Coronary artery (tissue), 2 donors: ENCODE measurements around the gene CACNA1S.

Experiments
- DNase-seq: peaks from one replicate; pipeline ENCODE4 v3.0.0-alpha.2; 2017; ENCODE audit warnings: low spot score
- H3K27ac ChIP-seq, 2 donors: fragments of 200-600 bp; sonication (generic); one replicate each; pipeline ENCODE4 v1.5.1; 2016 to 2019
- H3K4me3 ChIP-seq: fragments of 200-600 bp; sonication (generic); 2 replicates; pipeline ENCODE4 v1.5.1; 2016; ENCODE audit warnings: mild to moderate bottlenecking, moderate library complexity
- TF ChIP-seq, protein P1 (sequence below): fragments of 200-600 bp; sonication (generic); IDR thresholded peaks from one replicate; pipeline ENCODE4 v1.5.1; 2019; ENCODE audit warnings: antibody characterized with exemption

CACNA1S gene

DNA sequence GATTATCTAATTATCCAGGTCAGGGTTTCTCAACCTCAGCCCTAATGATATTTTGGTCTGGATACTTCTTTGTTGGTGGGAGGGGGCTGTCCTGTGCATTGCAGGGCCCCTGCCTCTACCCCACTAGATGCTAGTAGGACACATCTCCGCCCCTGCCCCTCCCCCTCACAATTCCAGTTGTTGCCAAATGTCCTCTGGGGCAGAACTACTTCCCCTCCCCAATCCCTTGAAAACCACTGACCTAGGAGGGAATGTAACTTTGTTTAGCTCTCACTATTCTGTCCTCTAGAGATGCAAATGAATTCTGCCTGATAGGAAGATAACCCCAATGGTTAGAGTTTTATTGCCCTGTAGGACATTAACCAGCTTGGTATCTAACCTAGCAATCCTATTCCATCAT, 8.1 kb downstream of the CACNA1S start:
- TF ChIP-seq, protein P1, sequence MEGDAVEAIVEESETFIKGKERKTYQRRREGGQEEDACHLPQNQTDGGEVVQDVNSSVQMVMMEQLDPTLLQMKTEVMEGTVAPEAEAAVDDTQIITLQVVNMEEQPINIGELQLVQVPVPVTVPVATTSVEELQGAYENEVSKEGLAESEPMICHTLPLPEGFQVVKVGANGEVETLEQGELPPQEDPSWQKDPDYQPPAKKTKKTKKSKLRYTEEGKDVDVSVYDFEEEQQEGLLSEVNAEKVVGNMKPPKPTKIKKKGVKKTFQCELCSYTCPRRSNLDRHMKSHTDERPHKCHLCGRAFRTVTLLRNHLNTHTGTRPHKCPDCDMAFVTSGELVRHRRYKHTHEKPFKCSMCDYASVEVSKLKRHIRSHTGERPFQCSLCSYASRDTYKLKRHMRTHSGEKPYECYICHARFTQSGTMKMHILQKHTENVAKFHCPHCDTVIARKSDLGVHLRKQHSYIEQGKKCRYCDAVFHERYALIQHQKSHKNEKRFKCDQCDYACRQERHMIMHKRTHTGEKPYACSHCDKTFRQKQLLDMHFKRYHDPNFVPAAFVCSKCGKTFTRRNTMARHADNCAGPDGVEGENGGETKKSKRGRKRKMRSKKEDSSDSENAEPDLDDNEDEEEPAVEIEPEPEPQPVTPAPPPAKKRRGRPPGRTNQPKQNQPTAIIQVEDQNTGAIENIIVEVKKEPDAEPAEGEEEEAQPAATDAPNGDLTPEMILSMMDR: no peak
- Histone ChIP-seq H3K4me3 (no peak overlapping the region), H3K27ac (no peak overlapping the region)
- DNase-seq: no peak

DNA sequence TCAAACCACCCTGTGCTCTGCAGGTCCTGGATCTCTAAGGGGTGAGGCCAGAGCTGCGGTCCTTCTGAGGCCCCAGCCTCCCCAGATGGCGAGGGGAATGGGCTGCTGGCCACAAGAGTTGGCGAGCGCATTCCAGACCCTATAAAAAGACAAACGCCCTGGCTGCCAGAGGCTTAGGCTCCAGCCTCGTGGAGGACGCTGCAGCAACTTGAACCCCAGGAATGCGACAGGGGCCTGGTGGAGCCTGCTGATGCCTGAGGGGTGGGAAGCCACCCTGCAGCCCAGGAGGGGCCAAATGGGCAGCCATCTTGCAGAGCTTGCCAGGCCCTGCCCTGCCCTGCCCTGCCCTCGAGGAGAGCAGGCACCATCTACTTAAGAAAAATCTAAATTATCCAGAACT, 8.6 kb downstream of the CACNA1S start:
- no peak for DNase-seq
- H3K4me3 ChIP-seq: no peak overlapping the region
- TF ChIP-seq, protein P1: no peak
- no peak overlapping the region for H3K27ac ChIP-seq

DNA sequence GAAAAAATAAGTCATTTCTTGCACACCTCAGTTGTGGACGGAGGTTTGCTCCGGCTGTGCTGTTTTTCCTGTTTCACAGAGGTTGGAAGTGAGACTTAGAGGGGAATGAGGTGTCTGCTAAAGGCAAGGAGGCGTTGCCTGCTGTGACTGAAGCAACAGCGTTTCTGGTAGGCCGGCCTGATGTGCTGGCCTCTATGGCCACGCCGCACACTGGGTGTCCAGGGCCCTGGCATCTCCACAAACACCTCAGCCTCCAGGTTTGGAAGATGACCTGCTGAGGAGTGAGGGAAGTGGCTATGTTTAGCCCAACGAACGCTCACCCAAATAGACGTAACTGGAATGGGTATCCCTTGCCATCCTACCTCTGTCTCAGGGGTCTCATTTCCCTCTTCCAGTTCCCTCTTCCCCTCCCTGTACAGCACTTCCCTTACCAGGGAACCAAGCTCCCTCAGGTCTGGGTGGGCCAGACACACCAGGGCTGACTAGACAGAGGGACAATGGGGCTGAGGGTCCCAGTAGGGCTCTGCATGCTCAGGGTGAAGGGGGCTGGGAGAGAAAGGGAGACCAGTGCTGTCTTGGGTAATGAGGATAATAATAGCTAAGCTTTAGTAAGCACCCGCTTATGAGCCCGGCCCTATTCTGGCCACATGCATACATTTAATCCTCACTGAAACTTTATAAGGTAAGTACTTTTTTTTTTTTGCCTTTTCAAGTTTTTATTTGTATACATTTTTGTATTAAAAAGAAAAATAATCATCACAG, 11.9 kb downstream of the CACNA1S start:
- H3K27ac ChIP-seq: no peak overlapping the region
- DNase-seq: no peak
- H3K4me3 ChIP-seq: no peak overlapping the region
- TF ChIP-seq, protein P1: no peak

DNA sequence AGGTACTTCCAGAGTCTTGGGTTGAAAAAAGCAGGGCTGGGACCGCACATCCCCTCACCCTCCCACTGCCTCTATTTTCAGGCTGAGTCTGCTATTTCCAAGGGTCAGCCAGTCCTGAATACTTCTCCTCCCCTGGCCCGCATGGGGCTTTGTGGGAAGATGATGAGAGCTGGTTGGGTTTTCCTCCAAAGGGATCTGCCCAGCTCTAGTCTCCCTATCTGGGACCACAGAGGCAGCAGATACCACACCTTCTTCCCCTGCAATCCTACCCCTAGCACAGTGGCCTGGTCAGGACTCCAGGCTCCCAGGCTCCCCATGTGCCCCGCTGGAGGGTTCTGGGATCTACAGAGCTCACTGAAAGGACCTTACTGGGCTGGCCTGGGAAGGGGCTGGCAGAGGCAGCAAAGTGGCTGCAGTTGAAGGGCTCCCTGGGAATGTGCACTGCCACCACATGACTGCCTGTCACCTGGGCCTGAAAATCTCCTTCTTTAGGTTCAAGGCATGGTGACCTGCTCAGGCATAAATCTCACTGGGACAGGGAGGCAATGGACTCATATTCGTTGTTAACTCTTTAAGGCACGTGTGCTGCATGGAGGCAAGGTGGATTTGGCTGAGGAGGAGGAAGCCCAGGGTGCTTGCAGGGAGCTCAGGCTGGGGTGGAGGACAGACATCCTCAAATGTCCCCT, 13.1 kb downstream of the CACNA1S start:
- no peak overlapping the region for H3K4me3 ChIP-seq
- no peak for DNase-seq
- H3K27ac ChIP-seq: no peak overlapping the region
- TF ChIP-seq, protein P1: no peak

DNA sequence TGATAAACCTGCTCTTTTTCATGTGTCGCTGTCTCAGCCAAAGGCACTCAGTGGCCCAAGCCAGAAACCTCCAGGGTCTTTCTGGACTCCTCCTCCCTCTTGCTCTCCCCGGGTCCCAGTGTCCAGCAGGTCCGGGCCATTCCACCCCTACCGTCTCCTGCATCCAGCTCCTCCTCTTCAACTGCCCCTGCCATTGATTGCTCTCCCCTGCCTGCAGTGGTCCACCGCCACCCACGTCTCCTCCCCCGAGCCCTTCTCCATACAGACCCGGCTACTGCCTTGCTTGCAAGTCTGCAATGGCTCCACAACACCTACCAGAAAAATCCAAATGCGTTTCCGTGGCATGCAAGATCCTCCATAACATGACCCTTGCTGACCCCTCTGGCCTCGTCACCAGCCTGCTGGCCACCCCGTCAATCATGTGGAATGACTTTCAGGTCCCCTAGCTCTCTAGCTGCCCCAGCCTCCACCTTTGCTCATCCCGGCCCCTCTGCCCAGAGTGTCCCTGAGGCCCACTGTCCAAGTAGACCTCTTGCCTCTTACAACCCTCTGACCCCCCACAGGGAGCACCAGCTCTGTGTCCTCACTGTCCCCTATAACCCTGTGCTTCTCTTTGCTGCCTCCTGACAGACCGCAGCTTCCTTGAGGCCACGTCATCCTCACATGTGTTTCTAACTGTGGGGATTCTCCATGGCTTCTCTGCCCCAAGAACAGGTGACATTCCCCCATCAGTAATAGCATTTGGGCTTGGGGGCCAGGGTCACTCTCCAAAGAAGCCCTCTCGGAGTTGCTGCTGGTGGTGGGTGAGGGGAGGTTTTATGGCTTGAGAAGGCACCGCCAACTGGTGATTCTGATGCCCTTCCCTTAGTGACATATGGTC, 15.0 kb downstream of the CACNA1S start:
- DNase-seq: no peak
- TF ChIP-seq, protein P1: no peak
- Histone ChIP-seq H3K4me3 (no peak overlapping the region), H3K27ac (no peak overlapping the region)

DNA sequence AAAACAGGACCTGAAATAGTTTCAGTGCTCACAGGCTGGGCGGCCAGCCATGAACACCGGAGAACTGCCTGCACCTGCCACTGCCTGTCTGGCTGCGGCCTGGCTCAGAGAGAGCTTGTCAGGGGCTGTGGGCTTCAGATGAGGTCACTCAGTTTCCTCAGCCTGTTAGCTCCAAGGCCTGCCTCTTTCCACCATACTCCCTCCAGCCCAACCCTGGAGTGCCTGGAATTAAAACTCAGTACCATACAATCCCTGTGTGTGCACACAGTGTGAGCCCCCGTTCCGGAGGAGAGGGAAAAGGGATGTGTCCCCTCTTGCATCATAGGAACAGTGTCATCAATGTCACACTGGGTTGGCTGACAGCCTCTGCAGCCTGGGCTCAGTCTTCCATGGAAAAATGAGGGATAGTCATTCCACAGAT, 16.2 kb downstream of the CACNA1S start:
- TF ChIP-seq, protein P1: no peak
- Histone ChIP-seq H3K4me3 (no peak overlapping the region), H3K27ac (no peak overlapping the region)
- no peak for DNase-seq
